GM06990 (cell line): ENCODE results near the gene KCNQ2.

Experiments
- DNase-seq: peaks from one replicate; pipeline ENCODE4 v3.0.0-alpha.2; 2011; ENCODE audit not compliant: insufficient read length; ENCODE audit errors: extremely low read depth
- H3K27me3 ChIP-seq: replicated peaks from 2 replicates; pipeline ENCODE4 v1.6.0; 2011; ENCODE audit warnings: low read length; ENCODE audit not compliant: control insufficient read depth, insufficient read depth
- H3K36me3 ChIP-seq: 2 replicates; pipeline ENCODE4 v1.5.1; 2011; ENCODE audit warnings: low read length; ENCODE audit not compliant: control insufficient read depth, insufficient read depth
- H3K4me3 ChIP-seq: replicated peaks from 2 replicates; pipeline ENCODE4 v1.5.1; 2011; ENCODE audit warnings: low read depth, mild to moderate bottlenecking, control low read depth, low read length
- TF ChIP-seq, protein P1 (sequence below): IDR thresholded peaks from 2 replicates; pipeline ENCODE4 v1.5.1; 2011; ENCODE audit warnings: low read length, control low read depth, mild to moderate bottlenecking, inconsistent platforms; ENCODE audit not compliant: insufficient read depth, poor library complexity, severe bottlenecking

Gene KCNQ2

DNA sequence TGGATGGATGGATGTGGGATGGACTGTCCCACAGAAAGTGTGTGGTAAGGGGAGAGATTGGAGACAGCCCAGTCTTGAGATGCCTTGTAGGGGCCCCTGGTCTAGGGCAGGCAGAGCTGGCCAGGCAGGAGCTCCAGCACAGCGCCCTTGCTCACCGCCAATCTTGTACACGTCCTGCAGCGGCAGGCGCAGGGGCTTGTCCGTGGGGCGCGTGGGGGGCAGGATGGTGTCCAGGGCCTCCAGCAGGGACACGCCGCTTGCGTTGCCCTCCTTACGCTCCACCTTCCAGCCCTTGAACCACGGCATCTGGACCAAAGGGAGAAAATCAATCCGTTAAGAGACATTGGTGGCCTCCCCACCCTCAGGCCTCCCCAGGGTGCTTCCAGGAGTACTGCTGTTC is 20.5 kb upstream of the KCNQ2 start:
- TF ChIP-seq, protein P1, sequence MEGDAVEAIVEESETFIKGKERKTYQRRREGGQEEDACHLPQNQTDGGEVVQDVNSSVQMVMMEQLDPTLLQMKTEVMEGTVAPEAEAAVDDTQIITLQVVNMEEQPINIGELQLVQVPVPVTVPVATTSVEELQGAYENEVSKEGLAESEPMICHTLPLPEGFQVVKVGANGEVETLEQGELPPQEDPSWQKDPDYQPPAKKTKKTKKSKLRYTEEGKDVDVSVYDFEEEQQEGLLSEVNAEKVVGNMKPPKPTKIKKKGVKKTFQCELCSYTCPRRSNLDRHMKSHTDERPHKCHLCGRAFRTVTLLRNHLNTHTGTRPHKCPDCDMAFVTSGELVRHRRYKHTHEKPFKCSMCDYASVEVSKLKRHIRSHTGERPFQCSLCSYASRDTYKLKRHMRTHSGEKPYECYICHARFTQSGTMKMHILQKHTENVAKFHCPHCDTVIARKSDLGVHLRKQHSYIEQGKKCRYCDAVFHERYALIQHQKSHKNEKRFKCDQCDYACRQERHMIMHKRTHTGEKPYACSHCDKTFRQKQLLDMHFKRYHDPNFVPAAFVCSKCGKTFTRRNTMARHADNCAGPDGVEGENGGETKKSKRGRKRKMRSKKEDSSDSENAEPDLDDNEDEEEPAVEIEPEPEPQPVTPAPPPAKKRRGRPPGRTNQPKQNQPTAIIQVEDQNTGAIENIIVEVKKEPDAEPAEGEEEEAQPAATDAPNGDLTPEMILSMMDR, result no peak
- H3K27me3 ChIP-seq, result no peaks in the 10 kb centered on the region; the same call in 1 of the 2 replicates
- DNase-seq, result no peak

DNA sequence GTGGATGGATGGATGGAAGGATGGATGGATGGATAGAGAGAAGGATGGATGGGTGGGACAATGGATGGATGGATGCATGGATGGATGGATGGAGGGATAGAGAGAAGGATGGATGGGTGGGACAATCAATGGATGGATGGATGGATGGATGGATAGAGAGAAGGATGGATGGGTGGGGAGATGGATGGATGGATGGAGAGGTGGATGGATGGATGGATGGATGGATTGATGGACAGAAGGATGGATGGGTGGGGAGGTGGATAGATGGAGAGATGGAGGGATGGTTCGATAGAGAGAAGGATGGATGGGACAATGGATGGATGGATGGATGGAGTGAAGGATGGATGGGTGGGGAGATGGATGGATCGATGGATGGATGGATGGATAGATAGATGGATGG is 20.1 kb upstream of the KCNQ2 start:
- Histone ChIP-seq H3K27me3 (no peaks in the 10 kb centered on the region; the same call in 1 of the 2 replicates), H3K4me3 (no peak overlapping the region), H3K36me3 (no peaks in the 10 kb centered on the region)
- TF ChIP-seq, protein P1, result no peak
- no peak for DNase-seq

More for the DNA sequence above, 20.5 kb upstream of the KCNQ2 start:
- no peak overlapping the region for H3K4me3 ChIP-seq
- no peaks in the 10 kb centered on the region for H3K36me3 ChIP-seq

DNA sequence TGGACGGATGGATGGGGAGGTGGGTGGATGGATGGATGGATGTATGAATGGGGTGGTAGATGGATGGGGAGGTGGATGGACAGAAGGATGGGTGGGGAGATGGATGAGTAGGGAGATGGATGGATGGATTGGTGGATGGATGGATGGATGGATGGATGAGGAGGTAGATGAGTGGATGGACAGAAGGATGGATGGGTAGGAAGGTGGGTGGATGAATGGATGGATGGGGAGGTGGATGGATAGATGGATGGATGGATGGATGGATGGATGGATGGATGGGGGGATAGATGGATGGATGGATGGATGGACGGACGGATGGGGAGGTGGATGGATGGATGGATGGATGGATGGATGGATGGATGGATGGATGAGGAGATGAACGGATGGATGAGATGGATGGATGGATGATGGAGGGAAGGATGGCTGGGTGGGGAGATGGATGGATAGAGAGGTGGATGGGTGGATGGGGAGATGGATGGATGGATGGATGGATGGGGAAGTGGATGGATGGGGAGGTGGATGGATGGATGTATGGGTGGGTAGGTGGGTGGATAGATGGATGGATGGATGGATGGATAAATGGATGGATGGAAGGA is 19.3 kb upstream of the KCNQ2 start:
- H3K27me3 ChIP-seq, result no peaks in the 10 kb centered on the region; the same call in 1 of the 2 replicates
- H3K4me3 ChIP-seq, result no peak overlapping the region
- H3K36me3 ChIP-seq, result no peaks in the 10 kb centered on the region
- DNase-seq, result no peak
- TF ChIP-seq, protein P1, result no peak

DNA sequence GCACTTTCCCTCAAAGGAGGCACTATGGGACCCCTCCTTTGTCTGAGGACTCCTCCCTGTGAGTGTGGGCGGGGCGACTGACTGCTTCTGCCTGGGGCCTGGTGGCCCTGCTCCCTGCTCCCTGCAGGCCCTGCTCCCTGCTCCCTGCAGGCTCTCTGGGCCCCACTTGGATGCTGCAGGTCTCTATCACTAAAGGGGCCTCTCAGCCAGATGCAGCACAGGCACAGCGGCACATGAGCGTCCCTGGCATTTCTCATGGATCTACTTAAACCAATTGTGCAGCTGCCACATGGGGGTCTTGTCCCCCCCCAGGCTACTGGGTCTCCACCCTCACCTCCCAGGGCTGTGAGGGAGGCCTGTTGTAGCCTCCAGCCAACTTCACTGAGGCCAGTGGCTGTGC is 18.6 kb upstream of the KCNQ2 start:
- H3K27me3 ChIP-seq, result no peaks in the 10 kb centered on the region; the same call in 1 of the 2 replicates
- no peak overlapping the region for H3K4me3 ChIP-seq
- no peak for DNase-seq
- H3K36me3 ChIP-seq, result no peaks in the 10 kb centered on the region
- TF ChIP-seq, protein P1, result no peak

DNA sequence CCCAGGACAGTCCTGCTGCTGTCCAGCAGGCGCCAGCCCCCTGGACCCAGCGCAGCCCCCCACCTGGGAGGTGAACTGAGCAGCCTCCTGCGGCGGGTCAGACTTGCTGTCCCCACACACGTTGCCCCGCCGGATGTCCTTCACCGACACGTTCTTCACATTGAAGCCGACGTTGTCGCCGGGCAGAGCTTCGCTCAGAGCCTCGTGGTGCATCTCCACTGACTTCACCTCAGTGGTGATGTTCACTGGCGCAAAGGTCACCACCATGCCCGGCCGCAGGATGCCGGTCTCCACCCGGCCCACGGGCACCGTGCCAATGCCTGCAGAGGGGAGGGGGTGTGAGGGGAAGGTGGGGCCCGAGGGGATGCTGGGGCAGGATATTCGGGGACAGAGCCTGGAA is 18.0 kb upstream of the KCNQ2 start:
- TF ChIP-seq, protein P1, result no peak
- H3K4me3 ChIP-seq, result no peak overlapping the region
- no peaks in the 10 kb centered on the region; the same call in 1 of the 2 replicates for H3K27me3 ChIP-seq
- no peak for DNase-seq
- H3K36me3 ChIP-seq, result no peaks in the 10 kb centered on the region
